VCaP (cell line): ENCODE measurements around the gene FRRS1L.
"Not testable (repeated sequence)": the region's sequence is repeated elsewhere in the genome, so short reads cannot be mapped to it uniquely, and the experiment has no call there.

ENCODE experiments used
- H3K27ac ChIP-seq: fragments of 450-650 bp; 2 replicates; pipeline ENCODE4 v1.5.1; 2017
- CTCF ChIP-seq: fragments of 450-650 bp; conservative IDR thresholded peaks from 2 replicates; pipeline ENCODE4 v1.5.1; 2017; ENCODE audit warnings: mild to moderate bottlenecking, moderate library complexity

Gene FRRS1L

GRCh38 chr9:109133533-109133932 is 33.5 kb downstream of the FRRS1L start:
- TF ChIP-seq CTCF, result no peak
- no peak overlapping the region for H3K27ac ChIP-seq

- no peak overlapping the region for H3K27ac ChIP-seq
- no peak for TF ChIP-seq CTCF
These were observed 34.5 kb downstream of the FRRS1L start for GRCh38 chr9:109132567-109133021.

- TF ChIP-seq CTCF, result no peak
- H3K27ac ChIP-seq, result no peak overlapping the region
These were observed 37.4 kb downstream of the FRRS1L start for GRCh38 chr9:109129470-109130197.

- H3K27ac ChIP-seq, result not testable (repeated sequence)
These were observed 40.4 kb downstream of the FRRS1L start for GRCh38 chr9:109126671-109127070.

- TF ChIP-seq CTCF, result no peak
- no peak overlapping the region; the same call in 1 of the 2 replicates for H3K27ac ChIP-seq
These were observed 42.9 kb downstream of the FRRS1L start for GRCh38 chr9:109124121-109124520.

- no peak overlapping the region for H3K27ac ChIP-seq
- TF ChIP-seq CTCF, result no peak
These were observed 44.1 kb downstream of the FRRS1L start for GRCh38 chr9:109122726-109123621.

GRCh38 chr9:109121232-109121796 is 45.7 kb downstream of the FRRS1L start:
- H3K27ac ChIP-seq, result peak overlapping the region; percentile 97; the same call in 1 of the 2 replicates
- no peak for TF ChIP-seq CTCF
